Activated CD8-positive, alpha-beta T cell treated with anti-CD3 and anti-CD28 coated beads for 36 hours (primary cell): ENCODE results near the gene CST4. TPM values are rescaled to one million over a fixed set of nuclear protein-coding genes. Genes with fewer than 3 reads are reported as not detected.

Experiments used
- ATAC-seq: fragments of 200-7000 bp; cut with Tn5 transposase; one replicate; pipeline ENCODE4 v1.10.0; 2021; ENCODE audit warnings: mild to moderate bottlenecking, moderate library complexity
- CTCF ChIA-PET: fragments of 350-600 bp; sonication (Branson Sonifier 250); formaldehyde crosslinking; loops from one replicate; lab custom pipeline; 2021; ENCODE audit warnings: antibody characterized with exemption; lab: Charles Lee
- POLR2A ChIA-PET: fragments of 350-600 bp; sonication (Branson Sonifier 250); formaldehyde crosslinking; loops from one replicate; lab custom pipeline; 2021; ENCODE audit warnings: antibody characterized with exemption; lab: Charles Lee
- DNase-seq: peaks from one replicate; pipeline ENCODE4 v3.0.0-alpha.2; 2020
- H3K27ac Mint-ChIP-seq: one replicate; pipeline ENCODE4 v1.8.0; 2021; ENCODE audit warnings: mild to moderate bottlenecking, mixed read lengths
- H3K27me3 Mint-ChIP-seq: one replicate; pipeline ENCODE4 v1.8.0; 2021; ENCODE audit warnings: mixed read lengths
- H3K36me3 Mint-ChIP-seq: one replicate; pipeline ENCODE4 v1.8.0; 2021; ENCODE audit warnings: low read depth, mixed read lengths
- H3K4me1 Mint-ChIP-seq: one replicate; pipeline ENCODE4 v1.8.0; 2021; ENCODE audit warnings: low read depth, mixed read lengths
- H3K4me3 Mint-ChIP-seq: one replicate; pipeline ENCODE4 v1.8.0; 2021; ENCODE audit warnings: mild to moderate bottlenecking, moderate library complexity, mixed read lengths
- H3K9me3 Mint-ChIP-seq: one replicate; pipeline ENCODE4 v1.8.0; 2021; ENCODE audit warnings: mixed read lengths
- CTCF ChIP-seq: fragments of 200-600 bp; IDR thresholded peaks from one replicate; pipeline ENCODE4 v1.8.0; 2022; ENCODE audit warnings: antibody characterized with exemption, mild to moderate bottlenecking
- intact Hi-C: fragments of 100-400 bp; cut with micrococcal nuclease; formaldehyde crosslinking; loops from one replicate; pipeline ENCODE4 v1.10.0; 2022
- total RNA-seq, 2 experiments: library from RNA; stranded (reverse); gene quantifications; one replicate each; pipeline ENCODE4 v1.2.3, GENCODE V29; 2021

CST4 gene
- total RNA-seq, 2 experiments from 2014 or later = not detected

GRCh38 chr20:23645575-23645974 lies 43.3 kb downstream of the CST4 start:
- no peak for TF ChIP-seq CTCF
- DNase-seq (no peak), ATAC-seq (no peak)
- POLR2A ChIA-PET = no interaction called here
- H3K27ac Mint-ChIP-seq = no peak overlapping the region
- no peaks in the 10 kb centered on the region for H3K36me3 Mint-ChIP-seq
- intact Hi-C loops = no loop called here
- H3K4me1 Mint-ChIP-seq = no peaks in the 10 kb centered on the region
- no peaks in the 10 kb centered on the region for H3K27me3 Mint-ChIP-seq
- no peak overlapping the region for H3K4me3 Mint-ChIP-seq
- CTCF ChIA-PET = no interaction called here
- H3K9me3 Mint-ChIP-seq = no peaks in the 10 kb centered on the region

GRCh38 chr20:23644164-23644563 lies 44.7 kb downstream of the CST4 start:
- H3K4me1 Mint-ChIP-seq = no peaks in the 10 kb centered on the region
- peaks cover 3% of the 10 kb centered on the region for H3K27me3 Mint-ChIP-seq
- intact Hi-C loops = no loop called here
- no peaks in the 10 kb centered on the region for H3K36me3 Mint-ChIP-seq
- TF ChIP-seq CTCF = no peak
- no peaks in the 10 kb centered on the region for H3K9me3 Mint-ChIP-seq
- ChIA-PET CTCF (no interaction called here), POLR2A (no interaction called here)
- ATAC-seq (no peak), DNase-seq (no peak)
- no peak overlapping the region for H3K4me3 Mint-ChIP-seq
- H3K27ac Mint-ChIP-seq = no peak overlapping the region

- POLR2A ChIA-PET = no interaction called here
- CTCF ChIA-PET = no interaction called here
- DNase-seq = no peak
- ATAC-seq = no peak
- TF ChIP-seq CTCF = no peak
- no peaks in the 10 kb centered on the region for H3K4me1 Mint-ChIP-seq
- intact Hi-C loops = no loop called here
- no peak overlapping the region for H3K4me3 Mint-ChIP-seq
- no peaks in the 10 kb centered on the region for H3K36me3 Mint-ChIP-seq
- H3K27ac Mint-ChIP-seq = no peak overlapping the region
- H3K27me3 Mint-ChIP-seq = peaks cover 3% of the 10 kb centered on the region
- H3K9me3 Mint-ChIP-seq = no peaks in the 10 kb centered on the region
Measured at GRCh38 chr20:23643659-23644058, 45.2 kb downstream of the CST4 start.

GRCh38 chr20:23641936-23642751 lies 46.7 kb downstream of the CST4 start:
- POLR2A ChIA-PET = no interaction called here
- Mint-ChIP-seq H3K9me3 (no peaks in the 10 kb centered on the region), H3K36me3 (no peaks in the 10 kb centered on the region), H3K27me3 (peaks cover 5% of the 10 kb centered on the region), H3K4me1 (peaks cover under 1% of the 10 kb centered on the region), H3K27ac (no peak overlapping the region), H3K4me3 (no peak overlapping the region)
- TF ChIP-seq CTCF = no peak
- DNase-seq = no peak
- ATAC-seq = no peak
- CTCF ChIA-PET = no interaction called here
- intact Hi-C loops = no loop called here
